ENCODE data around the gene DAPK2. TPM values are rescaled to one million over a fixed set of nuclear protein-coding genes. Genes with fewer than 3 reads are reported as not detected.
"Not testable (repeated sequence)": the region's sequence is repeated elsewhere in the genome, so short reads cannot be mapped to it uniquely, and the experiment has no call there.

Gene DAPK2
- total RNA-seq, 2 experiments from 2014 or later, result 0.44 TPM; not detected in 1

DNA sequence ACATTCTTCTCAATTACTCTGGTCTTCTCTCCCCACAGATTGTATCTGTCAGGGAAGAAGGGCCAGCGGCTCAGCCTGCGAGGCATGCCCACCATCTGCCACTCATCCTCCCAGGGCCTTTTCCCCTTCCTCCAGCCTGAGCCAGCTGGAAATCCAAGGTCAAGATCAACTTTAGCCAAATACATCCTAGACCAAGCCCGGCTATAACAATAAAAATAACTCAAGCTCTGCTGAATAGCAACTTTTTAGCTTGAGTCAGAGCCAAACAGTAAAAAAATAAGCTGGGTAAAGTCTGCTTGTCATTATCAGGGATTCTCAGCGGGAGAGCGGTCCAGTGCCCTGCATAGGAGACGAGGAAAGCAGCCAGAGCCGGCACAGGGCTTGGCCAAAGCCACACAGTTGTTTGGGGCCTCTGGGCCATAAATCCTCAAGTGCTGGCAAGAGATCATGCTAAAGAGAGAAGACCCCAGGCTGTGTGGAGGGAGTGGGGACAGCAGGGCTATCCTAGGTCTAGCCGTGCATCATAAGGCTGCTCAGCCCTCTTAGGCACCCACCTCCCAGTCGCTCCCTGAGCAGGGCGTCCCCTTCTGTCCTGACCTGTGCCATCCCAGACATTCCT is 136.4 kb downstream of the DAPK2 start:
- no peaks in the 10 kb centered on the region for H3K9me3 Mint-ChIP-seq
- DNase-seq, result no peak
- no peaks in the 10 kb centered on the region for H3K36me3 Mint-ChIP-seq (ENCODE audit: low read depth)
- H3K27ac Mint-ChIP-seq, result no peak overlapping the region
- intact Hi-C loops (cut with micrococcal nuclease), result no loop called here
- no peak overlapping the region for H3K4me3 Mint-ChIP-seq
- no peaks in the 10 kb centered on the region for H3K27me3 Mint-ChIP-seq (ENCODE audit: low read depth)
- H3K4me1 Mint-ChIP-seq (ENCODE audit: low read depth), result peaks cover 18% of the 10 kb centered on the region
- CTCF ChIA-PET, result no interaction called here

GRCh38 chr15:63908991-63909390 is 137.3 kb downstream of the DAPK2 start:
- DNase-seq, result no peak
- no peak overlapping the region for H3K4me3 Mint-ChIP-seq
- no peaks in the 10 kb centered on the region for H3K27me3 Mint-ChIP-seq (ENCODE audit: low read depth)
- H3K4me1 Mint-ChIP-seq (ENCODE audit: low read depth), result peaks cover 18% of the 10 kb centered on the region
- H3K36me3 Mint-ChIP-seq (ENCODE audit: low read depth), result no peaks in the 10 kb centered on the region
- intact Hi-C loops (cut with micrococcal nuclease), result no loop called here
- no peaks in the 10 kb centered on the region for H3K9me3 Mint-ChIP-seq
- no peak overlapping the region for H3K27ac Mint-ChIP-seq
- CTCF ChIA-PET, result no interaction called here

- DNase-seq, result no peak
- no peaks in the 10 kb centered on the region for H3K36me3 Mint-ChIP-seq (ENCODE audit: low read depth)
- no peak overlapping the region for H3K4me3 Mint-ChIP-seq
- intact Hi-C loops (cut with micrococcal nuclease), result no loop called here
- no peaks in the 10 kb centered on the region for H3K9me3 Mint-ChIP-seq
- no peak overlapping the region for H3K27ac Mint-ChIP-seq
- peaks cover 18% of the 10 kb centered on the region for H3K4me1 Mint-ChIP-seq (ENCODE audit: low read depth)
- H3K27me3 Mint-ChIP-seq (ENCODE audit: low read depth), result no peaks in the 10 kb centered on the region
- CTCF ChIA-PET, result no interaction called here
Measured at GRCh38 chr15:63908281-63908680, 138.0 kb downstream of the DAPK2 start.

- Mint-ChIP-seq H3K27ac (no peak overlapping the region), H3K9me3 (no peaks in the 10 kb centered on the region), H3K4me3 (no peak overlapping the region), H3K27me3 (ENCODE audit: low read depth) (no peaks in the 10 kb centered on the region), H3K4me1 (ENCODE audit: low read depth) (peaks cover 18% of the 10 kb centered on the region), H3K36me3 (ENCODE audit: low read depth) (no peaks in the 10 kb centered on the region)
- CTCF ChIA-PET, result interaction anchor here (0.6 to 1.7 kb wide), 3 partner anchors 36 to 260 kb away, joined by 3 to 5 read pairs (median 5); no protein-coding TSS in a partner anchor
- no peak for DNase-seq
- intact Hi-C loops (cut with micrococcal nuclease), result no loop called here
Measured at GRCh38 chr15:63907521-63907920, 138.8 kb downstream of the DAPK2 start.

DNA sequence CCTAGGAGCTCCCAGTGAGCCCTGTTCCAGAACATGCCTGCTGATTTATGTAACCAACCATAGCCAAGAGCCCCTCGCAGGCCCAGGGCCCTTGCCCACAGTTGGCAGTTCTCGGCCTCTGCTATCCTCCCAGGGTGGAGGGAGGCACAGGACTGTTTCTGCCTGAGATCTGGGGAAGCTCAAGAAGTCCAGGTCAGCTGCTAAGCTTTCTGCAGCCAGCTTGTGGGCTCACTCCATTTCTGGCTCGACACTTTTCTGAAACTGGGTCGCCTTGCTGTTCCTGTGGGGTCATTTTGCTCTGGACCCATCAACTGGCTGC is 140.1 kb downstream of the DAPK2 start:
- Mint-ChIP-seq H3K4me1 (ENCODE audit: low read depth) (peaks cover 18% of the 10 kb centered on the region), H3K27ac (peak overlapping the region; percentile 61), H3K4me3 (no peak overlapping the region), H3K9me3 (no peaks in the 10 kb centered on the region), H3K27me3 (ENCODE audit: low read depth) (no peaks in the 10 kb centered on the region), H3K36me3 (ENCODE audit: low read depth) (no peaks in the 10 kb centered on the region)
- DNase-seq, result no peak
- CTCF ChIA-PET, result interaction anchor here (0.6 to 1.7 kb wide), 3 partner anchors 39 to 160 kb away, joined by 3 to 5 read pairs (median 3); no protein-coding TSS in a partner anchor
- intact Hi-C loops (cut with micrococcal nuclease), result no loop called here

DNA sequence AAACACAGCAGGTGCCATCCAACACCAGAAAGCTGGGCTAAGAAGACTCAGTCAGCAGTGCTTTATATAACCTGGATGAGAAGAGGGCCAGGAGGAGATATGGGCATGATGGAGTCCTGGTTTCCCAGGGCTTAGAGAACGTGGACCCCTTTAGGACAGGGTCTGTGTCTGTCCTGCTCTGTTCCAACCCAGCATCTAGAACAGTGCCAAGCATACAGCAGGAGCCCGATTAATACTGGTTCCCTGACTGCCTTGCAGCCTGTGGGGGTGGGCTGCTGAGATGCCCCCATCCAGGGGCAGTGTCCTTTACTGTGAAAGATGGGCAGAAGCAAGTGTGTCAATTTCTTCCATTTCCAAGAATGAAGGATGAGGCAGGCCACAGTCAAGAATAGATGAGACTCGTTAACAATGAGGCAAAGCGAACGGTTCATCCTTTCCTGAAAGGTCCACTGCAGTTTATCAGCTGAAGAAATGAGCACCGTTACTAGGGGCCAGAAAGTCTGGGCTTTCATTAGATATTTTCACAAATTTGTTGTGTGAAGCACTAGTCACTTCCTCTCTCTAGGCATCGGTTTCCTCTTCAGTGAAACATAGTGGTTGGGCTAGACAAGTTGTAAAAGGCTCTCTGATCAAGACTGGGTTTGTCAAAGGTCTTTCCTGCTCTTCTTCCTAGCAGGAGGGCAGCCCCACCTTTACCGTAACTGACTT is 140.6 kb downstream of the DAPK2 start:
- peak; percentile 14 for DNase-seq
- intact Hi-C loops (cut with micrococcal nuclease), result no loop called here

DNA sequence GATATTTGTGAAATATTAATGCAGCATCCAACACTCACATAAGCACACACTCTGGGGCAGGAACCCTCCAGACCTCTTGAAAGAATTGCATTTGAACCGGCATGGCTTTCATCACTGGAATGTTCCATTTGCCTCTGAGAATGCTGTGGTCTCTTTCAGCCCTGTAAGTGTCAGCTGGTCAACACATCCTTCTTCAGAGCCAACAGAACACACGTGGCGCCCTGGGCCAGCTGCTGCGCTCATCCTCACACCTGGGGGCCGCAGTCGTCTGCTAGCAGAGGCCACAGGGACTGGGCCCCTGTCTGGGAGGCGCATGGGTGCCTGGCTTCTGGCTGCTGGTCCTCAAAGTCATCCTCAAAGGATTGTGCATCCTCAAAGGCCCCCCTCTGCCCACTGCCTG is 141.2 kb downstream of the DAPK2 start:
- no peak for DNase-seq
- Mint-ChIP-seq H3K27ac (no peak overlapping the region), H3K4me1 (ENCODE audit: low read depth) (peaks cover 18% of the 10 kb centered on the region), H3K27me3 (ENCODE audit: low read depth) (no peaks in the 10 kb centered on the region), H3K9me3 (no peaks in the 10 kb centered on the region), H3K4me3 (no peak overlapping the region), H3K36me3 (ENCODE audit: low read depth) (no peaks in the 10 kb centered on the region)
- intact Hi-C loops (cut with micrococcal nuclease), result no loop called here
- CTCF ChIA-PET, result interaction anchor here (1.1 to 1.5 kb wide), 4 partner anchors 10 to 41 kb away, joined by 3 to 5 read pairs (median 4); no protein-coding TSS in a partner anchor

More for the DNA sequence above, 140.6 kb downstream of the DAPK2 start:
- Mint-ChIP-seq H3K9me3 (no peaks in the 10 kb centered on the region), H3K4me3 (no peak overlapping the region), H3K27me3 (ENCODE audit: low read depth) (no peaks in the 10 kb centered on the region), H3K36me3 (ENCODE audit: low read depth) (no peaks in the 10 kb centered on the region), H3K4me1 (ENCODE audit: low read depth) (peaks cover 18% of the 10 kb centered on the region), H3K27ac (peak overlapping the region; percentile 61)
- CTCF ChIA-PET, result interaction anchor here (0.6 to 1.7 kb wide), 3 partner anchors 10 to 160 kb away, joined by 3 to 5 read pairs (median 5); no protein-coding TSS in a partner anchor

GRCh38 chr15:63904042-63904441 is 142.2 kb downstream of the DAPK2 start:
- intact Hi-C loops (cut with micrococcal nuclease), result no loop called here
- peaks cover 24% of the 10 kb centered on the region for H3K4me1 Mint-ChIP-seq (ENCODE audit: low read depth)
- no peak for DNase-seq
- no peak overlapping the region for H3K27ac Mint-ChIP-seq
- H3K9me3 Mint-ChIP-seq, result no peaks in the 10 kb centered on the region
- H3K27me3 Mint-ChIP-seq (ENCODE audit: low read depth), result no peaks in the 10 kb centered on the region
- no peaks in the 10 kb centered on the region for H3K36me3 Mint-ChIP-seq (ENCODE audit: low read depth)
- CTCF ChIA-PET, result interaction anchor here (0.6 to 1.5 kb wide), 7 partner anchors 9 to 464 kb away, joined by 3 to 8 read pairs (median 3); no protein-coding TSS in a partner anchor
- no peak overlapping the region for H3K4me3 Mint-ChIP-seq

DNA sequence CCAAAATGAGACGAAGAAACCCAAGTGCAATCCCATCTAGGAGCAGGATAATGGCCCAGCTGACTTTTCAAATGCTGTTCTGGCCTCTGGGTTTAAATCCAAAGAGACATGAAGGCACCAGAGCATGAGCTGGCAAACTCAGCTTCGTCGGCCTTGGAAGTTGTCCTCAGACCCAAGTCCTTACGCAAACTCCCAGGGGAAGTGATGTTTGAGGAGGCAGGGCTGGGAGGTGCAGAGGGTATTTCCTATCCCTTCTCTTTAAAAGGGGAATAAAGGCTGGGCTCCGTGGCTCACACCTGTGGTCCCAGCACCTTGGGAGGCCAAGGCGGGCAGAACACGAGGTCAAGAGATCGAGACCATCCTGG is 143.6 kb downstream of the DAPK2 start:
- no peaks in the 10 kb centered on the region for H3K36me3 Mint-ChIP-seq (ENCODE audit: low read depth)
- DNase-seq, result no peak
- no peak overlapping the region for H3K4me3 Mint-ChIP-seq
- no peak overlapping the region for H3K27ac Mint-ChIP-seq
- H3K9me3 Mint-ChIP-seq, result no peaks in the 10 kb centered on the region
- CTCF ChIA-PET, result no interaction called here
- intact Hi-C loops (cut with micrococcal nuclease), result no loop called here
- H3K4me1 Mint-ChIP-seq (ENCODE audit: low read depth), result peaks cover 30% of the 10 kb centered on the region
- H3K27me3 Mint-ChIP-seq (ENCODE audit: low read depth), result no peaks in the 10 kb centered on the region

- H3K4me3 Mint-ChIP-seq, result no peak overlapping the region
- DNase-seq, result no peak
- H3K27me3 Mint-ChIP-seq (ENCODE audit: low read depth), result no peaks in the 10 kb centered on the region
- no peaks in the 10 kb centered on the region for H3K36me3 Mint-ChIP-seq (ENCODE audit: low read depth)
- H3K27ac Mint-ChIP-seq, result no peak overlapping the region
- no peaks in the 10 kb centered on the region for H3K9me3 Mint-ChIP-seq
- CTCF ChIA-PET, result interaction anchor here (0.7 kb wide), 1 partner anchor 10 kb away, joined by 3 read pairs; no protein-coding TSS in a partner anchor
- intact Hi-C loops (cut with micrococcal nuclease), result no loop called here
- peaks cover 33% of the 10 kb centered on the region for H3K4me1 Mint-ChIP-seq (ENCODE audit: low read depth)
Measured at GRCh38 chr15:63901912-63902670, 144.2 kb downstream of the DAPK2 start.

DNA sequence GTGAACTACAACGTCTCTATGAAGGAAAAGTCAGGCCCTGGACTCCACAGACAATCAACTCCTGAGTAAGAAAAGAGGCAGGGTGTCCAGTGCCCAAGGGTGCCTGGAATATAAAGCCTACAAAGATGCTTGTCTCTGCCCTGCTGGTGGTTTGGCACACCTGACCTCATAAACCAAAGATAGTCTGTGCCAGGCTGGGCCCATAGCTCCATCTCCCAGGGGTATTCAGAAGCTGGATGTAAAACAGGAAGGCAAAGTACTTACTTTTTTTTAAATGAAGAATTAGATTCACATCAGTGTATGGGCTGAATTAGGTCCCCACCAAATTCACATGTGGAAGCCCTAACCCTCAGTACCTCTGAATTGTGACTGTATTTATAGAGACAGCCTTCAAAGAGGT is 146.0 kb downstream of the DAPK2 start:
- CTCF ChIA-PET, result interaction anchor here (1.0 to 1.5 kb wide), 2 partner anchors 8 to 148 kb away, joined by 4 read pairs; no protein-coding TSS in a partner anchor
- H3K36me3 Mint-ChIP-seq (ENCODE audit: low read depth), result no peaks in the 10 kb centered on the region
- peaks cover 27% of the 10 kb centered on the region for H3K4me1 Mint-ChIP-seq (ENCODE audit: low read depth)
- no peak for DNase-seq
- H3K27ac Mint-ChIP-seq, result no peak overlapping the region
- intact Hi-C loops (cut with micrococcal nuclease), result no loop called here
- H3K27me3 Mint-ChIP-seq (ENCODE audit: low read depth), result no peaks in the 10 kb centered on the region
- H3K4me3 Mint-ChIP-seq, result no peak overlapping the region
- no peaks in the 10 kb centered on the region for H3K9me3 Mint-ChIP-seq

GRCh38 chr15:63899606-63900005 is 146.7 kb downstream of the DAPK2 start:
- H3K9me3 Mint-ChIP-seq; DNase-seq; H3K4me3 Mint-ChIP-seq; H3K36me3 Mint-ChIP-seq (ENCODE audit: low read depth); H3K27ac Mint-ChIP-seq; intact Hi-C loops (cut with micrococcal nuclease); H3K27me3 Mint-ChIP-seq (ENCODE audit: low read depth): not testable (repeated sequence)
- peaks cover 27% of the 10 kb centered on the region for H3K4me1 Mint-ChIP-seq (ENCODE audit: low read depth)
- CTCF ChIA-PET, result interaction anchor here (0.7 to 1.5 kb wide), 5 partner anchors 8 to 167 kb away, joined by 3 to 6 read pairs (median 3); no protein-coding TSS in a partner anchor
